Measurements from ENCODE around the gene COQ5. TPM values are rescaled to one million over a fixed set of nuclear protein-coding genes. Genes with fewer than 3 reads are reported as not detected.

The COQ5 gene
- total and polyA plus RNA-seq, 2 of the 4 experiments (the other 2 are of a cell fraction), result 21.6 to 25.1 TPM

- H3K4ac ChIP-seq (ENCODE audit: low read depth, low read length), result no peak overlapping the region
- WGBS, 2 experiments (ENCODE audit: extremely low coverage in 2 of 2, insufficient read length in 1 of 2), result no CpG with 5 or more reads among the region's 1 CpG
These were observed 10.3 kb upstream of the COQ5 start for GRCh38 chr12:120539303-120539702.

More at GRCh38 chr12:120539303-120539702, 10.3 kb upstream of the COQ5 start:
- Histone ChIP-seq H4K20me1 (ENCODE audit: insufficient read depth, low read length) (peaks cover 91% of the 10 kb centered on the region), H2BK120ac (ENCODE audit: low read depth, low read length) (no peak overlapping the region), H2BK15ac (ENCODE audit: low read depth, low read length) (no peak overlapping the region), H2AFZ (replicated peaks; ENCODE audit: low read length, poor library complexity) (no peak overlapping the region), H3K27me3 (ENCODE audit: control insufficient read depth, insufficient read depth, low read length) (no peaks in the 10 kb centered on the region), H4K5ac (ENCODE audit: low read depth, low read length) (no peak overlapping the region), H3K9ac (ENCODE audit: low read depth, low read length) (no peak overlapping the region), H3K36me3 (ENCODE audit: control insufficient read depth, insufficient read depth, low read length) (peaks cover 6% of the 10 kb centered on the region), H4K91ac (ENCODE audit: insufficient read depth, low read depth, low read length) (no peak overlapping the region), H3K18ac (ENCODE audit: low read depth, low read length) (no peak overlapping the region), H4K8ac (ENCODE audit: low read depth in 2 of 2, low read length in 2 of 2) (no peak overlapping the region), H3K9me3 (ENCODE audit: control insufficient read depth, insufficient read depth, low read length) (no peaks in the 10 kb centered on the region), H3K27ac (ENCODE audit: insufficient read depth, low read length) (no peak overlapping the region), H2BK20ac (ENCODE audit: low read depth, low read length) (no peak overlapping the region), H2BK5ac (ENCODE audit: low read depth, low read length, poor library complexity, severe bottlenecking) (no peak overlapping the region), H2AK5ac (ENCODE audit: low read depth, low read length) (no peak overlapping the region), H3K4me2 (ENCODE audit: low read depth, low read length) (no peak overlapping the region), H3K79me1 (ENCODE audit: low read depth in 1 of 2, low read length in 2 of 2) (peaks cover 13 to 80% of the 10 kb centered on the region in 2 experiments), H3K23ac (ENCODE audit: low read depth, low read length) (no peak overlapping the region), H3K4me3 (ENCODE audit: insufficient read depth, low read depth, low read length) (no peak overlapping the region), H2AK9ac (replicated peaks; ENCODE audit: low read depth, low read length, poor library complexity) (no peak overlapping the region), H3K9me1 (ENCODE audit: insufficient read depth, low read length) (peaks cover 26% of the 10 kb centered on the region), H3K4me1 (ENCODE audit: control insufficient read depth, insufficient read depth, low read length) (peaks cover 9% of the 10 kb centered on the region; the same call in 1 of the 2 replicates), H3K56ac (ENCODE audit: extremely low read depth, insufficient read depth, low read length) (no peak overlapping the region), H3K14ac (replicated peaks; ENCODE audit: low read depth, low read length) (no peak overlapping the region)
- ChIA-PET POLR2A (ENCODE audit: unreplicated experiment) (interaction anchor here (0.6 kb wide), 1 partner anchor 20 kb away, joined by 5 read pairs; no protein-coding TSS in a partner anchor), CTCF (no interaction called here)
- ATAC-seq (ENCODE audit: low read depth) (peak; percentile 6; the same call in 1 of the 2 replicates), DNase-seq (peak; percentile 55)
- intact Hi-C loops (cut with micrococcal nuclease) (no loop called here), in situ Hi-C loops (cut with MboI; ENCODE audit: low sequenced_read_pairs) (no loop called here), dilution Hi-C loops (cut with HindIII; ENCODE audit: low sequenced_read_pairs, unreplicated experiment) (no loop called here)
- TF ChIP-seq MAFK (IDR thresholded peaks at IDR 0.05; ENCODE audit: low read depth, low read length) (peak; percentile 66), CTCF (conservative IDR thresholded peaks at IDR 0.05; ENCODE audit: low read depth, low read length) (no peak), USF2 (IDR thresholded peaks at IDR 0.05; ENCODE audit: low read depth, low read length) (no peak)
- no TSS peak for BruUV-seq (replicated peaks)
